Measurements from ENCODE around the gene MARK1. TPM values are rescaled to one million over a fixed set of nuclear protein-coding genes. Genes with fewer than 3 reads are reported as not detected.

MARK1 gene
- total RNA-seq, 1 experiment from 2014 or later: not detected

DNA sequence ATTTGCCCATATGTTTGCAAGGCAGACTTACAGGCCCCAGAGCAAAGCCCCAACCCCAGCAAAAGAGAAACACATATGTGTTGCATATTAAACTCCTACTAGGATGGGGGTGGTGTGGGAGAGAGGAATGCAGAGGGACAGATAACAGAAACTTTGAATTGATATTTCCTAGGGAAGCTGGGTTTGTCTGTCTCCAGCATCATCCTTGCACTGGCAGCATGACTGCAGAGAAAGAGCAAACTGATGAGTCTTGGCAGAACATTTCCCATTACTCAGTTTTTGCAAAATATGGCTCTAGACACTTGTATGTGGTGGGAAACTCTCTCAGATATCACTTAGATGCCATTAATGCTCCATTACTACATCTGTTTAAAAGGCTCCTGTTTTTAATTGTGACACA lies 43.8 kb upstream of the MARK1 start:
- BruUV-seq (replicated peaks): no TSS peak
- H3K4me1 ChIP-seq (ENCODE audit: control insufficient read depth, insufficient read depth, low read length): no peaks in the 10 kb centered on the region
- intact Hi-C loops (cut with micrococcal nuclease; ENCODE audit: unreplicated experiment) (no loop called here), in situ Hi-C loops (cut with HindIII; ENCODE audit: low pct_unique_long_range_greater_than_20kb, low sequenced_read_pairs) (no loop called here)
- DNase-seq (ENCODE audit: low read depth, low spot score) (no peak), ATAC-seq (no peak)
- CTCF ChIA-PET: no interaction called here
- no peaks in the 10 kb centered on the region for H3K9me3 ChIP-seq (ENCODE audit: control insufficient read depth, insufficient read depth, low read depth, low read length)
- H3K27ac ChIP-seq (ENCODE audit: low read length): no peak overlapping the region
- POLR2A ChIA-PET: no interaction called here
- H3K27me3 ChIP-seq (ENCODE audit: control insufficient read depth, insufficient read depth, low read length): no peaks in the 10 kb centered on the region; the same call in 1 of the 2 replicates
- no peaks in the 10 kb centered on the region for H3K36me3 ChIP-seq (ENCODE audit: control insufficient read depth, insufficient read depth, low read length)
- H3K4me3 ChIP-seq (ENCODE audit: low read depth in 2 of 2, low read length in 2 of 2): no peak overlapping the region
- TF ChIP-seq POLR2AphosphoS5 (IDR thresholded peaks at IDR 0.05; ENCODE audit: low read depth, low read length): no peak
- TF ChIP-seq, protein P1, sequence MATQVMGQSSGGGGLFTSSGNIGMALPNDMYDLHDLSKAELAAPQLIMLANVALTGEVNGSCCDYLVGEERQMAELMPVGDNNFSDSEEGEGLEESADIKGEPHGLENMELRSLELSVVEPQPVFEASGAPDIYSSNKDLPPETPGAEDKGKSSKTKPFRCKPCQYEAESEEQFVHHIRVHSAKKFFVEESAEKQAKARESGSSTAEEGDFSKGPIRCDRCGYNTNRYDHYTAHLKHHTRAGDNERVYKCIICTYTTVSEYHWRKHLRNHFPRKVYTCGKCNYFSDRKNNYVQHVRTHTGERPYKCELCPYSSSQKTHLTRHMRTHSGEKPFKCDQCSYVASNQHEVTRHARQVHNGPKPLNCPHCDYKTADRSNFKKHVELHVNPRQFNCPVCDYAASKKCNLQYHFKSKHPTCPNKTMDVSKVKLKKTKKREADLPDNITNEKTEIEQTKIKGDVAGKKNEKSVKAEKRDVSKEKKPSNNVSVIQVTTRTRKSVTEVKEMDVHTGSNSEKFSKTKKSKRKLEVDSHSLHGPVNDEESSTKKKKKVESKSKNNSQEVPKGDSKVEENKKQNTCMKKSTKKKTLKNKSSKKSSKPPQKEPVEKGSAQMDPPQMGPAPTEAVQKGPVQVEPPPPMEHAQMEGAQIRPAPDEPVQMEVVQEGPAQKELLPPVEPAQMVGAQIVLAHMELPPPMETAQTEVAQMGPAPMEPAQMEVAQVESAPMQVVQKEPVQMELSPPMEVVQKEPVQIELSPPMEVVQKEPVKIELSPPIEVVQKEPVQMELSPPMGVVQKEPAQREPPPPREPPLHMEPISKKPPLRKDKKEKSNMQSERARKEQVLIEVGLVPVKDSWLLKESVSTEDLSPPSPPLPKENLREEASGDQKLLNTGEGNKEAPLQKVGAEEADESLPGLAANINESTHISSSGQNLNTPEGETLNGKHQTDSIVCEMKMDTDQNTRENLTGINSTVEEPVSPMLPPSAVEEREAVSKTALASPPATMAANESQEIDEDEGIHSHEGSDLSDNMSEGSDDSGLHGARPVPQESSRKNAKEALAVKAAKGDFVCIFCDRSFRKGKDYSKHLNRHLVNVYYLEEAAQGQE (IDR thresholded peaks at IDR 0.05; ENCODE audit: insufficient read depth in 1 of 2, low read depth in 2 of 2, low read length in 1 of 2): no peak
- no peak for TF ChIP-seq SIN3A (IDR thresholded peaks at IDR 0.05; ENCODE audit: borderline replicate concordance, insufficient read depth, low read depth, low read length)
- TF ChIP-seq, protein P2, sequence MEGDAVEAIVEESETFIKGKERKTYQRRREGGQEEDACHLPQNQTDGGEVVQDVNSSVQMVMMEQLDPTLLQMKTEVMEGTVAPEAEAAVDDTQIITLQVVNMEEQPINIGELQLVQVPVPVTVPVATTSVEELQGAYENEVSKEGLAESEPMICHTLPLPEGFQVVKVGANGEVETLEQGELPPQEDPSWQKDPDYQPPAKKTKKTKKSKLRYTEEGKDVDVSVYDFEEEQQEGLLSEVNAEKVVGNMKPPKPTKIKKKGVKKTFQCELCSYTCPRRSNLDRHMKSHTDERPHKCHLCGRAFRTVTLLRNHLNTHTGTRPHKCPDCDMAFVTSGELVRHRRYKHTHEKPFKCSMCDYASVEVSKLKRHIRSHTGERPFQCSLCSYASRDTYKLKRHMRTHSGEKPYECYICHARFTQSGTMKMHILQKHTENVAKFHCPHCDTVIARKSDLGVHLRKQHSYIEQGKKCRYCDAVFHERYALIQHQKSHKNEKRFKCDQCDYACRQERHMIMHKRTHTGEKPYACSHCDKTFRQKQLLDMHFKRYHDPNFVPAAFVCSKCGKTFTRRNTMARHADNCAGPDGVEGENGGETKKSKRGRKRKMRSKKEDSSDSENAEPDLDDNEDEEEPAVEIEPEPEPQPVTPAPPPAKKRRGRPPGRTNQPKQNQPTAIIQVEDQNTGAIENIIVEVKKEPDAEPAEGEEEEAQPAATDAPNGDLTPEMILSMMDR (IDR thresholded peaks at IDR 0.05): no peak
- TF ChIP-seq TCF7L2 (IDR thresholded peaks at IDR 0.05; ENCODE audit: low read depth, low read length): no peak

DNA sequence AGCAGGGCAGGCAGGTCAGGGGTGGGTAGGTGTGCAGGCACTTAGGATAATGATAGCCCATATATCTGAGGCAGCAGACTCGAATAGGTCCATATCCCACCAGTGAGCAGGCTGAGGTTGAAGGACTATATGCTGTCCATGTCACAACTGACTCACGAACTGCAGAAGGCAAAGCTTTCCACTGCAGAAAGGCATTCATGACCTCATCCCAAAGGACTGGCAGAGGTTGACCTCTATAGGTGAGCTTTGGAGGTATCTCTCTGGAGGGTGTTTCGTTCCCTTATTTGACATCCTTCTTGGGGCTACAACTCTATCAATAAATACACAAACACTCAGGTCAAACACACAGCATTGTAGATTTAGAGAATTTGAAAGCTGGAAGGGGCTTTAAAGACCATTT lies 42.8 kb upstream of the MARK1 start:
- CTCF ChIA-PET: interaction anchor here (1.1 kb wide), 1 partner anchor 189 kb away, joined by 3 read pairs; no protein-coding TSS in a partner anchor
- POLR2A ChIA-PET: no interaction called here
- H3K9me3 ChIP-seq (ENCODE audit: control insufficient read depth, insufficient read depth, low read depth, low read length): no peaks in the 10 kb centered on the region
- TF ChIP-seq, protein P1 (IDR thresholded peaks at IDR 0.05; ENCODE audit: insufficient read depth in 1 of 2, low read depth in 2 of 2, low read length in 1 of 2): no peak
- TF ChIP-seq, protein P2 (IDR thresholded peaks at IDR 0.05): no peak
- TF ChIP-seq TCF7L2 (IDR thresholded peaks at IDR 0.05; ENCODE audit: low read depth, low read length): no peak
- no peak for TF ChIP-seq POLR2AphosphoS5 (IDR thresholded peaks at IDR 0.05; ENCODE audit: low read depth, low read length)
- TF ChIP-seq SIN3A (IDR thresholded peaks at IDR 0.05; ENCODE audit: borderline replicate concordance, insufficient read depth, low read depth, low read length): no peak
- DNase-seq (ENCODE audit: low read depth, low spot score) (no peak), ATAC-seq (no peak)
- in situ Hi-C loops (cut with HindIII; ENCODE audit: low pct_unique_long_range_greater_than_20kb, low sequenced_read_pairs) (no loop called here), intact Hi-C loops (cut with micrococcal nuclease; ENCODE audit: unreplicated experiment) (no loop called here)
- H3K36me3 ChIP-seq (ENCODE audit: control insufficient read depth, insufficient read depth, low read length): no peaks in the 10 kb centered on the region
- H3K27ac ChIP-seq (ENCODE audit: low read length): no peak overlapping the region
- BruUV-seq (replicated peaks): no TSS peak
- H3K4me1 ChIP-seq (ENCODE audit: control insufficient read depth, insufficient read depth, low read length): no peaks in the 10 kb centered on the region
- H3K4me3 ChIP-seq (ENCODE audit: low read depth in 2 of 2, low read length in 2 of 2): no peak overlapping the region
- H3K27me3 ChIP-seq (ENCODE audit: control insufficient read depth, insufficient read depth, low read length): no peaks in the 10 kb centered on the region; the same call in 1 of the 2 replicates

All from Panc1 (cell line).